Measurements from ENCODE around the gene PRRG2. TPM values are rescaled to one million over a fixed set of nuclear protein-coding genes. Genes with fewer than 3 reads are reported as not detected.

PRRG2 gene
- total and polyA plus RNA-seq, 2 of the 13 experiments (the other 11 are each of a cell fraction or from before 2014, with no cell fraction given): 0.66 to 0.82 TPM

DNA sequence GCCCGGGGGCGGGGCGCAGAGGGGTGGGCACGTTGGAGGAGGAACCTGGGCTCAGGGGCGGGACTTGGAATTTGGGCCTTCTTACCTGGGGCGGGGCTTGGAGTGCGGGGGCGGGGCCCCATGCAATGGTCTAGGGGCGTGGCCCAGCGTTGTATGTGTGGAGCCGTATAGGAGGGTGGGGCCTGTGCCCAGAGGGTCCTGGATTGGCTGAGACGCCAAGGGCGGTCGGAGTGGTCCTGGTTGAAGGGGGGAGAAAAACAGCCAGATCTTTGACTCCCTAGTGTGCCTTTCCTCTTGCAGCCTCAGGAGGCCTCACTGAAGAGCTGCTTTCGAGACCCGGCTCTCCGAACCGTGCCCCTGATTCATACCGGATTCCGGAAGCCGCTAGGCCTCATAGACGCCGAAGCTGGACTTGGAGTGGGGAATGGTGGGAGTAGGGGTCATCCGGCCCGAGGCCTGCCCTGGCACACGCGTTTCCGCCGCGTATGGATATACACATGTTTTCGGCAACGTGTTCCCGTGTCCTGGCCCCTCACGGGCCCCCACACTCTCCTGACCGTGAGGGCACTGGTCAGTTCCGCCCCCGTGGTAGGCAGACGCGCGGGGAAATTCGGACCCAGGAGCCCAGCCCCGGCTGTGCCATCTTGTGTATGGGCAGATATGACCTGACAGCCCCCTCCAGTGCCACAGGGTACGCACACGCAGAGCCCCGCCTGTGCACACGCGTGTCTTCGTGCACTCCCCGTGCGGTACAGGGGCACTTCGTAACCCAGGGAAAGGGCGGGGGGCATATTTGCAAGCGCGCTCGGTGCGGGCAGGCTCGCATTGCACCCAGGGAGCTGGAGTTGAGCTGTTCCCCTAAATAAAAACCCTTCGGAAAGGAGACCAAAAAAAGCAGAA, 9.2 kb downstream of the PRRG2 start (continued):
- no peak for TF ChIP-seq ZNF589 (CRISPR knock-in tag; conservative IDR thresholded peaks at IDR 0.05)
- TF ChIP-seq ZNF605 (CRISPR knock-in tag; IDR thresholded peaks at IDR 0.05): 0 out of 2 replicates have a peak, but pooled peaks have one; percentile 18
- no peak for TF ChIP-seq SP140L (CRISPR knock-in tag; IDR thresholded peaks at IDR 0.05; ENCODE audit: borderline replicate concordance)
- no peak for TF ChIP-seq ZNF75D (CRISPR knock-in tag; IDR thresholded peaks at IDR 0.05; ENCODE audit: borderline replicate concordance)
- TF ChIP-seq, protein P1, sequence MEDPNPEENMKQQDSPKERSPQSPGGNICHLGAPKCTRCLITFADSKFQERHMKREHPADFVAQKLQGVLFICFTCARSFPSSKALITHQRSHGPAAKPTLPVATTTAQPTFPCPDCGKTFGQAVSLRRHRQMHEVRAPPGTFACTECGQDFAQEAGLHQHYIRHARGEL (CRISPR knock-in tag; IDR thresholded peaks at IDR 0.05): no peak
- TF ChIP-seq ZNF598 (CRISPR knock-in tag; IDR thresholded peaks at IDR 0.05; ENCODE audit: borderline replicate concordance): peak; percentile 27; the same call in 1 of the 2 replicates
- TF ChIP-seq, protein P2, sequence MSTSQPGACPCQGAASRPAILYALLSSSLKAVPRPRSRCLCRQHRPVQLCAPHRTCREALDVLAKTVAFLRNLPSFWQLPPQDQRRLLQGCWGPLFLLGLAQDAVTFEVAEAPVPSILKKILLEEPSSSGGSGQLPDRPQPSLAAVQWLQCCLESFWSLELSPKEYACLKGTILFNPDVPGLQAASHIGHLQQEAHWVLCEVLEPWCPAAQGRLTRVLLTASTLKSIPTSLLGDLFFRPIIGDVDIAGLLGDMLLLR (CRISPR knock-in tag; IDR thresholded peaks at IDR 0.05): peak; percentile 74; the same call in 1 of the 2 replicates
- TF ChIP-seq, protein P3, sequence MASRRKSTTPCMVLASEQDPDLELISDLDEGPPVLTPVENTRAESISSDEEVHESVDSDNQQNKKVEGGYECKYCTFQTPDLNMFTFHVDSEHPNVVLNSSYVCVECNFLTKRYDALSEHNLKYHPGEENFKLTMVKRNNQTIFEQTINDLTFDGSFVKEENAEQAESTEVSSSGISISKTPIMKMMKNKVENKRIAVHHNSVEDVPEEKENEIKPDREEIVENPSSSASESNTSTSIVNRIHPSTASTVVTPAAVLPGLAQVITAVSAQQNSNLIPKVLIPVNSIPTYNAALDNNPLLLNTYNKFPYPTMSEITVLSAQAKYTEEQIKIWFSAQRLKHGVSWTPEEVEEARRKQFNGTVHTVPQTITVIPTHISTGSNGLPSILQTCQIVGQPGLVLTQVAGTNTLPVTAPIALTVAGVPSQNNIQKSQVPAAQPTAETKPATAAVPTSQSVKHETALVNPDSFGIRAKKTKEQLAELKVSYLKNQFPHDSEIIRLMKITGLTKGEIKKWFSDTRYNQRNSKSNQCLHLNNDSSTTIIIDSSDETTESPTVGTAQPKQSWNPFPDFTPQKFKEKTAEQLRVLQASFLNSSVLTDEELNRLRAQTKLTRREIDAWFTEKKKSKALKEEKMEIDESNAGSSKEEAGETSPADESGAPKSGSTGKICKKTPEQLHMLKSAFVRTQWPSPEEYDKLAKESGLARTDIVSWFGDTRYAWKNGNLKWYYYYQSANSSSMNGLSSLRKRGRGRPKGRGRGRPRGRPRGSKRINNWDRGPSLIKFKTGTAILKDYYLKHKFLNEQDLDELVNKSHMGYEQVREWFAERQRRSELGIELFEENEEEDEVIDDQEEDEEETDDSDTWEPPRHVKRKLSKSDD (CRISPR knock-in tag; IDR thresholded peaks at IDR 0.05; ENCODE audit: low read depth): no peak
- TF ChIP-seq GABPB1 (CRISPR knock-in tag; IDR thresholded peaks at IDR 0.05): peak; percentile 57; the same call in 1 of the 2 replicates
- TF ChIP-seq ZNF337 (CRISPR knock-in tag; IDR thresholded peaks at IDR 0.05; ENCODE audit: borderline replicate concordance, low read depth): peak; percentile 71; the same call in 1 of the 2 replicates
- peak; percentile 13; the same call in 1 of the 2 replicates for TF ChIP-seq MIXL1 (CRISPR knock-in tag; IDR thresholded peaks at IDR 0.05)
- TF ChIP-seq, protein P4, sequence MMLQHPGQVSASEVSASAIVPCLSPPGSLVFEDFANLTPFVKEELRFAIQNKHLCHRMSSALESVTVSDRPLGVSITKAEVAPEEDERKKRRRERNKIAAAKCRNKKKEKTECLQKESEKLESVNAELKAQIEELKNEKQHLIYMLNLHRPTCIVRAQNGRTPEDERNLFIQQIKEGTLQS (CRISPR knock-in tag; IDR thresholded peaks at IDR 0.05): no peak
- TF ChIP-seq, protein P5, sequence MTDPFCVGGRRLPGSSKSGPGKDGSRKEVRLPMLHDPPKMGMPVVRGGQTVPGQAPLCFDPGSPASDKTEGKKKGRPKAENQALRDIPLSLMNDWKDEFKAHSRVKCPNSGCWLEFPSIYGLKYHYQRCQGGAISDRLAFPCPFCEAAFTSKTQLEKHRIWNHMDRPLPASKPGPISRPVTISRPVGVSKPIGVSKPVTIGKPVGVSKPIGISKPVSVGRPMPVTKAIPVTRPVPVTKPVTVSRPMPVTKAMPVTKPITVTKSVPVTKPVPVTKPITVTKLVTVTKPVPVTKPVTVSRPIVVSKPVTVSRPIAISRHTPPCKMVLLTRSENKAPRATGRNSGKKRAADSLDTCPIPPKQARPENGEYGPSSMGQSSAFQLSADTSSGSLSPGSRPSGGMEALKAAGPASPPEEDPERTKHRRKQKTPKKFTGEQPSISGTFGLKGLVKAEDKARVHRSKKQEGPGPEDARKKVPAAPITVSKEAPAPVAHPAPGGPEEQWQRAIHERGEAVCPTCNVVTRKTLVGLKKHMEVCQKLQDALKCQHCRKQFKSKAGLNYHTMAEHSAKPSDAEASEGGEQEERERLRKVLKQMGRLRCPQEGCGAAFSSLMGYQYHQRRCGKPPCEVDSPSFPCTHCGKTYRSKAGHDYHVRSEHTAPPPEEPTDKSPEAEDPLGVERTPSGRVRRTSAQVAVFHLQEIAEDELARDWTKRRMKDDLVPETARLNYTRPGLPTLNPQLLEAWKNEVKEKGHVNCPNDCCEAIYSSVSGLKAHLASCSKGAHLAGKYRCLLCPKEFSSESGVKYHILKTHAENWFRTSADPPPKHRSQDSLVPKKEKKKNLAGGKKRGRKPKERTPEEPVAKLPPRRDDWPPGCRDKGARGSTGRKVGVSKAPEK (CRISPR knock-in tag; IDR thresholded peaks at IDR 0.05; ENCODE audit: borderline replicate concordance): no peak
- TF ChIP-seq NCOA2 (CRISPR knock-in tag; IDR thresholded peaks at IDR 0.05): peak; percentile 40
- TF ChIP-seq ZNF772 (CRISPR knock-in tag; IDR thresholded peaks at IDR 0.05): no peak
- TF ChIP-seq, protein P6, sequence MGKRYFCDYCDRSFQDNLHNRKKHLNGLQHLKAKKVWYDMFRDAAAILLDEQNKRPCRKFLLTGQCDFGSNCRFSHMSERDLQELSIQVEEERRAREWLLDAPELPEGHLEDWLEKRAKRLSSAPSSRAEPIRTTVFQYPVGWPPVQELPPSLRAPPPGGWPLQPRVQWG (CRISPR knock-in tag; IDR thresholded peaks at IDR 0.05; ENCODE audit: borderline replicate concordance, low read depth): no peak
- TF ChIP-seq ZNF83 (CRISPR knock-in tag; IDR thresholded peaks at IDR 0.05; ENCODE audit: borderline replicate concordance): no peak

Measured in HepG2 (cell line).